HT-29 (cell line): ENCODE data around the gene HOXB6. TPM values are rescaled to one million over a fixed set of nuclear protein-coding genes. Genes with fewer than 3 reads are reported as not detected.

ENCODE experiments used
- DNase-seq: peaks from one replicate; pipeline ENCODE4 v3.0.0-alpha.2; 2015; ENCODE audit warnings: low spot score
- total RNA-seq: library from RNA; depleted of rRNA; stranded (reverse); fragments of >200 nt; shearing (Covaris generic); gene quantifications from 2 replicates; pipeline ENCODE4 v1.2.3, GENCODE V29; 2014

Gene HOXB6
- total RNA-seq, 1 experiment from 2014 or later = 160 TPM

GRCh38 chr17:48555258-48556228 lies 49.2 kb downstream of the HOXB6 start:
- DNase-seq = peak; percentile 73

GRCh38 chr17:48554412-48555257 lies 50.2 kb downstream of the HOXB6 start:
- no peak for DNase-seq

- DNase-seq = no peak
Observed at GRCh38 chr17:48553826-48554225, 51.0 kb downstream of the HOXB6 start.

GRCh38 chr17:48553190-48553547 lies 51.6 kb downstream of the HOXB6 start:
- no peak for DNase-seq

GRCh38 chr17:48552466-48553189 lies 52.2 kb downstream of the HOXB6 start:
- DNase-seq = no peak

GRCh38 chr17:48551596-48552465 lies 53.0 kb downstream of the HOXB6 start:
- DNase-seq = no peak

GRCh38 chr17:48551214-48551555 lies 53.6 kb downstream of the HOXB6 start:
- DNase-seq = no peak

- no peak for DNase-seq
Observed at GRCh38 chr17:48550502-48551213, 54.1 kb downstream of the HOXB6 start.

- no peak for DNase-seq
Observed at GRCh38 chr17:48549914-48550501, 54.8 kb downstream of the HOXB6 start.

- no peak for DNase-seq
Observed at GRCh38 chr17:48549281-48549630, 55.5 kb downstream of the HOXB6 start.

- DNase-seq = no peak
Observed at GRCh38 chr17:48548523-48549280, 56.1 kb downstream of the HOXB6 start.

- no peak for DNase-seq
Observed at GRCh38 chr17:48547808-48548522, 56.8 kb downstream of the HOXB6 start.

GRCh38 chr17:48546924-48547807 lies 57.6 kb downstream of the HOXB6 start:
- no peak for DNase-seq

GRCh38 chr17:48546137-48546923 lies 58.5 kb downstream of the HOXB6 start:
- DNase-seq = no peak
